Right atrium auricular region (tissue), 2 donors: ENCODE data around the gene PTPRD. TPM values are rescaled to one million over a fixed set of nuclear protein-coding genes. Genes with fewer than 3 reads are reported as not detected.

ENCODE experiments used
- DNase-seq: peaks from one replicate; pipeline ENCODE4 v3.0.0-alpha.2; 2019; ENCODE audit warnings: low spot score
- H3K27ac ChIP-seq, 2 donors: fragments of 200-600 bp; sonication (generic); 1 replicate in 1 of 2; 2 replicates in 1 of 2; pipeline ENCODE4 v1.5.1; 2016 to 2019
- H3K27me3 ChIP-seq, 2 donors: fragments of 200-600 bp; sonication (generic); one replicate each; pipeline versions ENCODE4 v1.5.1 to v1.6.0; 2017 to 2019
- H3K36me3 ChIP-seq: fragments of 200-600 bp; sonication (generic); one replicate; pipeline ENCODE4 v1.5.1; 2016
- H3K4me1 ChIP-seq, 2 donors: fragments of 200-600 bp; sonication (generic); one replicate each; pipeline versions ENCODE4 v1.5.1 to v1.6.0; 2017 to 2019
- H3K4me3 ChIP-seq, 2 donors: fragments of 200-600 bp; sonication (generic); 1 replicate in 1 of 2; 2 replicates in 1 of 2; pipeline ENCODE4 v1.5.1; 2017 to 2019; ENCODE audit warnings: mild to moderate bottlenecking in 1 of 2, moderate library complexity in 1 of 2
- H3K9me3 ChIP-seq, 2 donors: fragments of 200-600 bp; sonication (generic); one replicate each; pipeline ENCODE4 v1.5.1; 2019
- total RNA-seq, 2 donors: library from RNA; depleted of rRNA; stranded (reverse); fragments of >200 nt; gene quantifications; one replicate each; pipeline ENCODE4 v1.1.0, GENCODE V29; 2016
- TF ChIP-seq, protein P1 (sequence below), 2 donors: fragments of 200-600 bp; sonication (generic); IDR thresholded peaks; one replicate each; pipeline ENCODE4 v1.5.1; 2019; ENCODE audit warnings: antibody characterized with exemption in 2 of 2

The PTPRD gene
- total RNA-seq, 2 donors from 2014 or later = 5.5 to 6.6 TPM

- Histone ChIP-seq H3K36me3 (no peaks in the 10 kb centered on the region), H3K27ac (no peak overlapping the region), H3K27me3 (no peaks in the 10 kb centered on the region), H3K9me3 (no peaks in the 10 kb centered on the region), H3K4me3 (no peak overlapping the region), H3K4me1 (no peaks in the 10 kb centered on the region)
- TF ChIP-seq, protein P1, sequence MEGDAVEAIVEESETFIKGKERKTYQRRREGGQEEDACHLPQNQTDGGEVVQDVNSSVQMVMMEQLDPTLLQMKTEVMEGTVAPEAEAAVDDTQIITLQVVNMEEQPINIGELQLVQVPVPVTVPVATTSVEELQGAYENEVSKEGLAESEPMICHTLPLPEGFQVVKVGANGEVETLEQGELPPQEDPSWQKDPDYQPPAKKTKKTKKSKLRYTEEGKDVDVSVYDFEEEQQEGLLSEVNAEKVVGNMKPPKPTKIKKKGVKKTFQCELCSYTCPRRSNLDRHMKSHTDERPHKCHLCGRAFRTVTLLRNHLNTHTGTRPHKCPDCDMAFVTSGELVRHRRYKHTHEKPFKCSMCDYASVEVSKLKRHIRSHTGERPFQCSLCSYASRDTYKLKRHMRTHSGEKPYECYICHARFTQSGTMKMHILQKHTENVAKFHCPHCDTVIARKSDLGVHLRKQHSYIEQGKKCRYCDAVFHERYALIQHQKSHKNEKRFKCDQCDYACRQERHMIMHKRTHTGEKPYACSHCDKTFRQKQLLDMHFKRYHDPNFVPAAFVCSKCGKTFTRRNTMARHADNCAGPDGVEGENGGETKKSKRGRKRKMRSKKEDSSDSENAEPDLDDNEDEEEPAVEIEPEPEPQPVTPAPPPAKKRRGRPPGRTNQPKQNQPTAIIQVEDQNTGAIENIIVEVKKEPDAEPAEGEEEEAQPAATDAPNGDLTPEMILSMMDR (IDR thresholded peaks at IDR 0.05) = no peak
- no peak for DNase-seq
These were observed 1328.6 kb downstream of the PTPRD start for GRCh38 chr9:9284201-9284600.

DNA sequence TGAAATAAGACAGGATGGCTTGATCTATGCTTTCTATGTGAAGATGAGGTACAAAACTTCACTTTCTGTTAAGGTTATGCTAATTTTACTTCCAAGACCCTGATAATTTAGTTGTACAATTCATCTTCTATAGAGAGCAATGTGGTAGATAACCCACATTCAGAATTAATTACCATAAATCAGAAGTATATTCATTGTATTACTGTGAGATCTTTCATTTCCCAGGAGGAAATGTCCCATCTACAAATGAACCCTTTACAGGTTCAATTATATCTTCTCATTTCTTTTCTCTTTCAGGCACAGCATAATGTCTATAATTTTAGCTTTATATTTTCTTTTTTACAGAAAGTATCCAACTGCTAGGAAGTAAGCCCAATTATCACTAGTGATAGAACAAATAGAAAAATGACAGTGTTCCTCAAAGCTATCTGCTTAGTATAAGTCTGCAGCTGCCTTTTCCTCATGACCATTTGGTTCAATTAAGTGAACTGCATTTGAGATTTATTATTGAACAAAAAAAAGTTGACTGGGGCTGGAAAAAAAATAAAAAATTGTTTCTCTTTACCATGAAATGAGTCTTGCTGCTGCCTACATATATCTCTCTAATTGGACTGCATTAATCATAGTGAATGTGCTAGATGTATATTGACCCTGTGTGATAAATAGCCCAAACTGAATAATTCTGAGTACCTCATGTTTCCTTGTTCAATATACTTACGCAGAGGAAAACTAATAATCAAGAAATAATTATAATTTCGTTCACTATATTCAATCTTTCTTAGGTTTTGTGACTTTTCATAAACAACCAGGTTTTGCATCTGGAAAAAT lies 1329.4 kb downstream of the PTPRD start:
- H3K27me3 ChIP-seq = no peaks in the 10 kb centered on the region
- no peak for DNase-seq
- no peaks in the 10 kb centered on the region for H3K9me3 ChIP-seq
- H3K36me3 ChIP-seq = no peaks in the 10 kb centered on the region
- no peak overlapping the region for H3K4me3 ChIP-seq
- no peak overlapping the region for H3K27ac ChIP-seq
- H3K4me1 ChIP-seq = no peaks in the 10 kb centered on the region
- TF ChIP-seq, protein P1 (IDR thresholded peaks at IDR 0.05) = no peak

DNA sequence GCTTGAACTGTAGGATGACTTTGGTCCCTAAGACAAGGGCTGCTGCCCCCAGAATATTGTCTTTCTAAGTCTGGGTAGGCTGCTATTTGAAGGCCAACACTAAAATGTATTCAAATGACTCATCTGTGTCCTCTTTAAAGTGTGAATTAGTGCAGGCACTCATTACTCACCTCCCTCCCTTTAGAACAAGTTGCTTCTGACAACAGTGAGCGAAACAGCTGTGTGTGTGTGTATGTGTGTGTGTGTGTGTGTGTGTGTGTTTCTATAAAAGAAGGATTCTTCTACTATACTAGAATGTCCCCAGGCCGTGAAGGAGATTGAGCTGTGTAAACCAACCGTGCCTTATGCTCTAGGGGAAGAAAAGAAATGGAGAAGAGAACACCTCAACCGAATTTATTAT lies 1337.2 kb downstream of the PTPRD start:
- no peaks in the 10 kb centered on the region for H3K36me3 ChIP-seq
- no peaks in the 10 kb centered on the region for H3K9me3 ChIP-seq
- DNase-seq = no peak
- H3K27me3 ChIP-seq = no peaks in the 10 kb centered on the region
- no peak overlapping the region for H3K27ac ChIP-seq
- H3K4me3 ChIP-seq = no peak overlapping the region
- TF ChIP-seq, protein P1 (IDR thresholded peaks at IDR 0.05) = no peak
- H3K4me1 ChIP-seq = no peaks in the 10 kb centered on the region

DNA sequence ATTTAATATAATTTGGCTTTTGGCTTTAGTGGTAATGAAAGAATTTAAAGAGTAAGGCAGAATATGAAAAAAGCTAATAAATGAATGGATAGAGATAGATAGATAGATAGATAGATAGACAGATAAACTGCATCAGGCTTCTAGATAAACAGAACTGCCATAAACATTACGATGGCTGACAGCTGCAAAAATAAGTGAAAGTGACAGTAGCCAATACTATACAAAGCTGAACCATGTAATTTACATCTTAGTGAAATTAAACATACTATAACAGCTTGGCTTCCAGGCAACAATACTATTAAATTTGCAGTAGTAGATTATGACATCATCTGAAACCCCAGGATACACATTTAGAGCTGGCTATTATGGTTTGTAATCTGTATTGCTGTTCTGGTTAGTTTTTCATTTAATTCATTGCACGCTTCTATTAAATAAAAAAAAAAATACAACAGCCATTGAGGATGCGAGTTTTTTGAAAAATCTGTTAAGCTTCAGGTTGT lies 1354.8 kb downstream of the PTPRD start:
- H3K9me3 ChIP-seq = peaks cover 0 to under 1% of the 10 kb centered on the region in 2 donors
- DNase-seq = no peak
- H3K27ac ChIP-seq = no peak overlapping the region
- TF ChIP-seq, protein P1 (IDR thresholded peaks at IDR 0.05) = no peak
- no peaks in the 10 kb centered on the region for H3K4me1 ChIP-seq
- no peaks in the 10 kb centered on the region for H3K27me3 ChIP-seq
- H3K4me3 ChIP-seq = no peak overlapping the region
- H3K36me3 ChIP-seq = no peaks in the 10 kb centered on the region

- TF ChIP-seq, protein P1 (IDR thresholded peaks at IDR 0.05) = no peak
These were observed 1366.1 kb downstream of the PTPRD start for GRCh38 chr9:9246726-9247125.

More at GRCh38 chr9:9246726-9247125, 1366.1 kb downstream of the PTPRD start:
- no peaks in the 10 kb centered on the region for H3K27me3 ChIP-seq
- no peaks in the 10 kb centered on the region for H3K4me1 ChIP-seq
- H3K36me3 ChIP-seq = no peaks in the 10 kb centered on the region
- no peak overlapping the region for H3K4me3 ChIP-seq
- H3K27ac ChIP-seq = no peak overlapping the region
- no peak for DNase-seq
- no peaks in the 10 kb centered on the region for H3K9me3 ChIP-seq
